ENCODE data around the gene PDCD6IP.

Gene PDCD6IP

DNA sequence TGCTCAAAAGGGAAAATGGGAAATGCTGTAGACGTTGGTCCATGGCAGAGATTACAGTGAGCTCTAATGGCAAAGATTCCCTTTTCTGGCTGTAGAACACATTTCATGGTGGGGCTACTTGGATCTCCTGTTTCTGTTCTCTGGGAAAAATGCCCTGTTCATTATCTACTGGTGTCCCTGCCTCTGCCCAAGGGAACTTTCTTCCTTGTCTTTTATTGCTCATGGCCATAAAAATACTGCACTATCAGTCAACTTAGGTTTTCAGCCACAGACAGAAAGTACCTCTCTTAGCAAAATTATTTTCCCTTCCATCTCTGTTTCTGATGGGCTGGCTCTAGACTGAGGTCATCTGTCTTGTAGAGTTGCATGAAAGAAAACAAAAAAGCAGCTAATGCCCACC is 98.9 kb downstream of the PDCD6IP start:
- DNase-seq (ENCODE audit: extremely low read depth, low read depth): no peak
- TF ChIP-seq CTCF (IDR thresholded peaks at IDR 0.05; ENCODE audit: low read depth, low read length): no peak

GRCh38 chr3:33898901-33899300 is 100.5 kb downstream of the PDCD6IP start:
- no peak for TF ChIP-seq CTCF (IDR thresholded peaks at IDR 0.05; ENCODE audit: low read depth, low read length)
- no peak for DNase-seq (ENCODE audit: extremely low read depth, low read depth)

DNA sequence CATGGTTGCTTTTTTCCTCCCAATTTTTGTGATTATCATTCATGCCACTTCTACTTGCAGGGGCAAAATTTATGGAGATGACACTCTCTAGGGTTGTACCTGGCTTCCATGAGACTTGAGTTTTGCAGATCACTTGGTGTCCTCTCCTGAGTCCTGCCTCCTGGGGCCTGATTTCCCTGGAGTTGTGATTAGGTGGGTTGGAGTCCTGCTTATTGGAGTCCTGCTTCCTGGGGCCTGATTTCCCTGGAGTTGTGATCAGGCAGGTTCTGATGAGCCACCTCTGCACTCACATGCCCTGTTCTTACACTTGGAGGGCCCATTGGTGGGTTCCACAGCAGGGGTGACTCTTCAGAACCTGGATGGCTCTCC is 102.0 kb downstream of the PDCD6IP start:
- no peak for DNase-seq (ENCODE audit: extremely low read depth, low read depth)

DNA sequence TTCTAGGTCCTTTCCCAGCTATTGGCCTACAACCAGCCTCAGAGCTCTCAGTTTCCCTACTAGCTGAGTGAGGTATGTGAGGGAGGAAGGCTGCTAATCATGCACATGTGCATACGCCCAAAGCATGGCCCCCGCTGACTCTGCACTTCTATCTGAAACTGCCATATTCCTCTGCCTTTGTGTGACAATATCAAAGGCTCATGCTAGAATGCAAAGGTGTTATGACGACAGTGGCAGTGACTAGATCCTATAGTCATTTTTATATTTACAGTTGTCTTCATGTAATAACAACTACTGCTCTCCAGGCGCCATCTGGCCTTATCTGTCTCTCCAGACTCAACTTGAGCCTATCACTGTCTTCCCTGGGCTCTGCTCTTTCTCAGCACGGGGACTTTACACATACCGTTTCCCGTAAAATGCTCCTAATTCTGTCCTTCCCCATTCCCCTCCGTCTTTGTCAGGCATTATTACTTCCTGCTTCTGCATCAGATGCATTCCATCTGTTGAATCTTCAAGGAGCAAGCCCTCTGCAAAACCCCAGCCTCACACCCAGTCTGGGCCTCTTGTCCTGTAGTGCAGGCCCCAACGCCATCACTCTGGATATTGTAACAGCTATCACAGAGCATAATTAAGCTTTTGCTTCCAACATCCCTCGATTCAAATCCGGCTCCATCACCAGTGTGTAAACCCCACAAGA is 102.5 kb downstream of the PDCD6IP start:
- TF ChIP-seq CTCF (IDR thresholded peaks at IDR 0.05; ENCODE audit: low read depth, low read length): no peak

More for the DNA sequence above, 102.0 kb downstream of the PDCD6IP start:
- no peak for TF ChIP-seq CTCF (IDR thresholded peaks at IDR 0.05; ENCODE audit: low read depth, low read length)

DNA sequence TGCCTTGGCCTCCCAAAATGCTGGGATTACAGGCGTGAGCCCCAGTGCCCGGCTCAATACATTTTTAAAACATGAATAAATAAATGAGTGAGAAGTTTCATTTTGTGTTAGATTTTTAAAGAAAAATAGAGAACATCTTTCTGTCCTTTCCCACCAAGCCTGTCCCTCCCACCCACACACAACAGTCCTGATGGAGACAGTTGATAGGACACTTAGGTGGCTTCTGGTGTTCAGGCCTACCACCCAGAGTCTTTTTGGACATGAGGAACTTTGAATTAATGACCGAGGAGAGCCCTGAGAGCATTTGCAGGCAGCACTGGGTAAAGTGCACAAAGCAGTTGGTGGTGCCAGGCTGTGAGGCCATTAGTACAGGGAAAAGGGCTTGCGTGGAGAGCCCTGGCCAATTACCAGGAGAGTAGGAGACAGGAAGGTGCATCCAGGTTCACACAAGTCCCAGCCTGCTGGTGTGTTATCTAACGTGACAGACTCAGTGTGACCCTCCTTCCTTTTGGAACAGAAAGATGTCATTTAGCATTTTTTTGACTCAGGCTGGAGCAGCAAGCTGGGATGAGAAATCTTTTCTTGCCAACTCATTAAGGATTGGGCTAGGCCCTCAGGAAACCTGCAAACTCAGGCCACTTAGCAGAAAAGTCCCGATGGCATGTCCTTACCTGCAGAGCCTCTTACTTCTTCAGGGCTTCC is 103.6 kb downstream of the PDCD6IP start:
- DNase-seq (ENCODE audit: extremely low read depth, low read depth): no peak
- TF ChIP-seq CTCF (IDR thresholded peaks at IDR 0.05; ENCODE audit: low read depth, low read length): no peak

More for the DNA sequence above, 102.5 kb downstream of the PDCD6IP start:
- DNase-seq (ENCODE audit: extremely low read depth, low read depth): no peak

DNA sequence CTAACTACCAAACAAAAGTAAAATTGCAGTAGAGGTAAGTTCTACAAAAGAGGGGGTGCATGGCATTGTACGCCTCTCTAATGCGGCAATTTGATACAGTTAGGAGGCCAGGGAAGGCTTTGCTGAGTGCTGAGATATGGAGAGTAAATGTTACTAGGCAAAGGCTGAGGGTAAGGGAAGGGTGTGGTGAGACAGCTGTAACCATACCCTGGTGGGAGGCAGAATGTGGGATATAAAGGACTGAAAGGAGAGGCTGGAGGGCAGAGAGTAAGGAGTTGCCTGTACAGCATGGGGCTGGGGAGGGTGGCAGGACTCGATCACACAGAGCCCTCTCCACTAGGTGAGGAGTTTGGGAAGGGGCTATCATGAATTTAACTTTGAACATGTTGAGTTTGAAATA is 106.3 kb downstream of the PDCD6IP start:
- no peak for DNase-seq (ENCODE audit: extremely low read depth, low read depth)
- no peak for TF ChIP-seq CTCF (IDR thresholded peaks at IDR 0.05; ENCODE audit: low read depth, low read length)

DNA sequence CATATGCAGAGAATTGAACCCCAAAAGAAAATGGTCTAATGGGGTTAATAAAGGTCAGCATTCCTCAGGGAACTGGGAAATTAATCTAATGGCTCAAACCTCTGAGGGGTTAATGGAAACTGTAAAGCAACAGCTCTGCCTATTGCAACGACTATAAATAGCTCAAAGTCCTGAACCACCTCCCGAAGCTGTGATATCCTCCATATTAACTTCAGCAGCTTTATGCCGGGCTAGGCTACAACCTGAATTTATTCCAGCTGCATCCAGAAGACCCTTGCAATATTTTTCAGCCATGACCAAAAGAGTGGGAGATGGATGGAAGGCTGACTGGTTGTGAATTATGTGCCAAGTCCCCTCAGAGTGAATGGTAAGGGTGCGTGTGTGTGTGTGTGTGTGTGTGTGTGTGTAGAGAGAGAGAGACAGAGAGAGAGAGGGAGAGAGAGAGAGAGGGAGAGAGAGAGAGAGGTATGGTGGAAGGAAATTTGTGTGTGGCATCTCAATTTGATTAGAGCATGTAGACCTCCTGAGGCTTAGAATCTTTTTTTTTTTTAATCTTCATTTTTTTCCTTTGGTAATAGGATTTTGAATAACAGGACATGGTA is 109.9 kb downstream of the PDCD6IP start:
- no peak for DNase-seq (ENCODE audit: extremely low read depth, low read depth)
- TF ChIP-seq CTCF (IDR thresholded peaks at IDR 0.05; ENCODE audit: low read depth, low read length): no peak
